GM10266 (cell line): ENCODE measurements around the gene TMEM19.

Experiments
- DNase-seq: peaks from one replicate; pipeline ENCODE4 v3.0.0; 2012; ENCODE audit errors: extremely low spot score
- TF ChIP-seq, protein P1 (sequence below): IDR thresholded peaks from 2 replicates; pipeline ENCODE4 v1.5.1; 2012; ENCODE audit warnings: mild to moderate bottlenecking, low read depth; ENCODE audit not compliant: control insufficient read depth, insufficient read depth; ENCODE audit errors: missing control alignments

TMEM19 gene

GRCh38 chr12:71664411-71665089, 21.3 kb upstream of the TMEM19 start:
- DNase-seq: no peak
- TF ChIP-seq, protein P1, sequence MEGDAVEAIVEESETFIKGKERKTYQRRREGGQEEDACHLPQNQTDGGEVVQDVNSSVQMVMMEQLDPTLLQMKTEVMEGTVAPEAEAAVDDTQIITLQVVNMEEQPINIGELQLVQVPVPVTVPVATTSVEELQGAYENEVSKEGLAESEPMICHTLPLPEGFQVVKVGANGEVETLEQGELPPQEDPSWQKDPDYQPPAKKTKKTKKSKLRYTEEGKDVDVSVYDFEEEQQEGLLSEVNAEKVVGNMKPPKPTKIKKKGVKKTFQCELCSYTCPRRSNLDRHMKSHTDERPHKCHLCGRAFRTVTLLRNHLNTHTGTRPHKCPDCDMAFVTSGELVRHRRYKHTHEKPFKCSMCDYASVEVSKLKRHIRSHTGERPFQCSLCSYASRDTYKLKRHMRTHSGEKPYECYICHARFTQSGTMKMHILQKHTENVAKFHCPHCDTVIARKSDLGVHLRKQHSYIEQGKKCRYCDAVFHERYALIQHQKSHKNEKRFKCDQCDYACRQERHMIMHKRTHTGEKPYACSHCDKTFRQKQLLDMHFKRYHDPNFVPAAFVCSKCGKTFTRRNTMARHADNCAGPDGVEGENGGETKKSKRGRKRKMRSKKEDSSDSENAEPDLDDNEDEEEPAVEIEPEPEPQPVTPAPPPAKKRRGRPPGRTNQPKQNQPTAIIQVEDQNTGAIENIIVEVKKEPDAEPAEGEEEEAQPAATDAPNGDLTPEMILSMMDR: no peak

DNA sequence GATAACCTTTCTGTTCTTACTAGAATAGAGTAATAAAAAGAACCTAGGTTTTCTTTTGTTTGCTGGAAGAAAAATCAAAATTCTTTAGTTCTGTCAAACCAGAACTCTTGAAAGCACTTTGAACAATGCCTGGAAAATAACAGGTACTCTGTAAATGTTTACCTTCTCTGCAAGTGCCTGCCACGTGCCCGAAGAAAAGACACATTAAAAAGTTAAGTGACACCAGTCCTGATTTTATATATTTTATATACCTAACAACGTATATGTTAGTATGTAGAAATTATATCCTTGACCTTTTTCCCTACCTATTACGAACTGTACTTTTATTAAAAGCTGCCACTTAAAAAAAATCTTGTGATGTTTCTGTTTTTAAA, 20.8 kb upstream of the TMEM19 start:
- TF ChIP-seq, protein P1: no peak
- DNase-seq: no peak

DNA sequence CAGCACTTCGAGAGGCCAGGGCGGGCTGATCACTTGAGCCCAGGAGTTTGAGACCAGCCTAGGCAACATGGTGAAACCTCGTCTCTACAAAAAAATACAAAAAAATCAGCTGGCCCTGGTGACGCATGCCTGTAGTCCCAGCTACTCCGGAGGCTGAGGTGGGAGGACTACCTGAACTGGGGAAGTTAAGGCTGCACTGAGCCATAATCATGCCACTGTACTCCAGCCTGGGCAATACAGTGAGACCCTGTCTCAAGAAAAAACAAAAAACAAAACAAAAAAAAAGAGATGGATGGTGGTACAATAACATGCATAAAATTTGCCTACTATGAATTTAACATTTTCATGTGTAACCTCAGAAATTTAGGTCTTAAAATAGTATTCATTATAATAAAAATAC, 19.6 kb upstream of the TMEM19 start:
- DNase-seq: no peak
- TF ChIP-seq, protein P1: no peak

DNA sequence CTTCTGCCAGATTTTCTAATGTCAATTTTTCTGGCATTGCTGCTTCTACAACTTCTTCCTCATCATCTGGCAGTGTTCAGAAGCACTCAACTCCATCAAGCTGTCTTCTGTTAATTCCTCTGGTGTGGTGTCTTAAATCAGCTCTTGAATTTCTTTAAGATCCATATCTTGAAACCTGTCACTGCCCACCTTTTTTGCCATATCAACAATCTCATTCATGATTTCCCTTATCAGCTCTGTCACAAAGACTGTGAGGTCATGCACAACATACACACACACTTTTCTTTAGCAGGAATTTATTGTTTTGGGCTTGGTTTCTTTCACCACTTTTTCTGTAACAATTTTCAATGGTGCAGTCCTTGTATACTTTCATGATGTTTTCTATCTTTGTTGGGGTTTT, 14.6 kb upstream of the TMEM19 start:
- TF ChIP-seq, protein P1: no peak
- no peak for DNase-seq

DNA sequence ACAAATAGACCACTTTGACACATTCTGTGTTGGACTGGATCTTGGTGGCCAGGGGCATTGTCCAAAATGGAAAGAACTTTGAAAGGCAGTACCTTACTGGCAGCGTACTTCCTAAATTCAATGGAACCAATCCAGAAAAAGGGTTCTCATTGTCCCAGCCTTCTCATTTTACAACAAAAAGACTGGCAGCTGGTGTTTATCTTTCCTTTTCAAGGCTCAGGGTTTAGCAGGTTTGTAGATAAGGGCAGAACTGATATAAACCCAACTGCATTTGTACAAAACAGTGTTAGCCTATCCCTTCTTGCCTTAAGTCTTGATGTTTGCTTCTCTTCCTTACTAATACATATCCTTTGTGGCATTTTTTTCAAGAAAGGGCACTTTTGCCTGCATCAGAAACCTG, 14.1 kb upstream of the TMEM19 start:
- TF ChIP-seq, protein P1: no peak
- DNase-seq: no peak

DNA sequence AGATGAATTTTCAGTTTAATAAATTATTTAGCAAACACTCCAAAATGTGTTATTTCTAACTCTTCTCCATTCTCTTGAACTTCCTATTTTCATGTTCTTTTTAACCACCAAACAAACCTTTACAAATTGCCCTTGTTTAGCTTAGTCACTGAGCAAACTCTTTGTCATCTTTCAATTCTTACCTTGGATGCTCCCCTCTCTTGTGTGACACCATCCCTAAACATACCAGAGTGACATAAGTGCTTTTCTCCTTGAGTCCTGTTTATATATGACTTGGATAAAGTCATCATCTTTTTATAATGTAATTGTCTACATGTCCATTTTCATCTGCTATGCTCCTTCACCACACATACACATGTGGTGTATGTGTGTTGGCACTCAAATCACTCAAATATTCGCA, 3.4 kb upstream of the TMEM19 start:
- no peak for DNase-seq
- TF ChIP-seq, protein P1: no peak

- TF ChIP-seq, protein P1: no peak
- DNase-seq: no peak
Measured at GRCh38 chr12:71683633-71684032, 2.2 kb upstream of the TMEM19 start.
